K562 (cell line): Measurements from ENCODE around the gene CPLX3. TPM values are rescaled to one million over a fixed set of nuclear protein-coding genes. Genes with fewer than 3 reads are reported as not detected.

Experiments
- ATAC-seq: fragments of 200-7000 bp; cut with Tn5 transposase; 3 replicates; pipeline ENCODE4 v1.9.1; 2020; ENCODE audit warnings: moderate library complexity
- BruUV-seq: library from RNA; stranded (reverse); fragments of 400-500 nt; replicated peaks from 2 replicates; lab custom pipeline; 2021; lab: Mats Ljungman, UMichigan
- CTCF ChIA-PET: fragments of 300-600 bp; formaldehyde crosslinking; extraction: SDS; loops from one replicate; lab custom pipeline; 2021; ENCODE audit warnings: low intra/inter-chr PET ratio; lab: Yijun Ruan, JAX
- POLR2A ChIA-PET: fragments of 300-600, 350-650 bp; sonication (Branson Sonifier 250); formaldehyde crosslinking; extraction: SDS; loops from one replicate; lab custom pipeline; 2021; ENCODE audit warnings: antibody characterized with exemption, inconsistent platforms; lab: Yijun Ruan, JAX
- DNase-seq, 4 experiments: peaks; one replicate each; pipeline versions ENCODE4 v3.0.0 to v3.0.0-alpha.2; 2011 to 2018; ENCODE audit warnings: low spot score in 3 of 4, mixed read lengths in 3 of 4; ENCODE audit errors: extremely low read depth in 1 of 4
- FAIRE-seq: peaks from 2 replicates; lab custom pipeline; 2011; peaks lifted over from hg19 to GRCh38; lab: Jason Lieb, UNC
- H2AFZ ChIP-seq: 2 replicates; pipeline ENCODE4 v1.6.0; 2011; ENCODE audit warnings: low read depth, low read length, control low read depth, inconsistent platforms
- H3K27ac ChIP-seq: fragments of 200-600 bp; 3 replicates; pipeline ENCODE4 v1.8.0; 2011; ENCODE audit warnings: low read depth, mild to moderate bottlenecking, control low read depth, inconsistent platforms, low read length, moderate library complexity, mixed read lengths; ENCODE audit errors: extremely low read depth
- H3K27me3 ChIP-seq, 2 experiments: fragments of 300-600 bp in 1 of 2; 2 replicates in 1 of 2; 3 replicates in 1 of 2; pipeline versions ENCODE4 v1.6.0 to v1.8.0; 2011; ENCODE audit warnings: inconsistent platforms in 2 of 2, low read length in 2 of 2, mild to moderate bottlenecking in 1 of 2, mixed read lengths in 1 of 2, moderate library complexity in 1 of 2; ENCODE audit not compliant: control insufficient read depth in 2 of 2, insufficient read depth in 2 of 2
- H3K36me3 ChIP-seq: fragments of 300-600 bp; 3 replicates; pipeline ENCODE4 v1.8.0; 2011; ENCODE audit warnings: mild to moderate bottlenecking, low read length, inconsistent platforms; ENCODE audit not compliant: control insufficient read depth, insufficient read depth
- H3K4me1 ChIP-seq, 2 experiments: fragments of 200-600 bp in 1 of 2; replicated peaks in 1 of 2; 2 replicates in 1 of 2; 3 replicates in 1 of 2; pipeline versions ENCODE4 v1.5.1 to v1.8.0; 2011; ENCODE audit warnings: inconsistent platforms in 2 of 2, low read length in 2 of 2, mild to moderate bottlenecking in 1 of 2, mixed read lengths in 1 of 2, moderate library complexity in 1 of 2; ENCODE audit not compliant: control insufficient read depth in 2 of 2, insufficient read depth in 2 of 2
- H3K4me2 ChIP-seq: 2 replicates; pipeline ENCODE4 v1.6.1; 2011; ENCODE audit warnings: low read length, control low read depth, inconsistent platforms, mixed read lengths; ENCODE audit not compliant: insufficient read depth
- H3K4me3 ChIP-seq: fragments of 200-600 bp; sonication (generic), shearing (Covaris generic); 2 replicates; pipeline ENCODE4 v1.5.1; 2016; ENCODE audit warnings: control low read depth, inconsistent platforms
- H3K79me2 ChIP-seq: fragments of 200-600 bp; 3 replicates; pipeline ENCODE4 v1.8.0; 2011; ENCODE audit warnings: low read length, inconsistent platforms; ENCODE audit not compliant: control insufficient read depth, insufficient read depth
- H3K9ac ChIP-seq, 2 experiments: 2 replicates each; pipeline versions ENCODE4 v1.6.0 to v1.6.1; 2011; ENCODE audit warnings: low read depth in 2 of 2, low read length in 2 of 2, control low read depth in 1 of 2, inconsistent platforms in 1 of 2, mild to moderate bottlenecking in 1 of 2, mixed read lengths in 1 of 2; ENCODE audit not compliant: insufficient read depth in 1 of 2
- H3K9me1 ChIP-seq: one replicate; pipeline ENCODE4 v1.6.0; 2011; ENCODE audit warnings: inconsistent platforms, mild to moderate bottlenecking, low read length, moderate library complexity; ENCODE audit not compliant: control insufficient read depth, insufficient read depth
- H3K9me3 ChIP-seq: replicated peaks from 2 replicates; pipeline ENCODE4 v1.5.1; 2011; ENCODE audit warnings: low read depth, low read length, inconsistent platforms; ENCODE audit not compliant: control insufficient read depth, insufficient read depth
- H4K20me1 ChIP-seq: replicated peaks from 2 replicates; pipeline ENCODE4 v1.6.1; 2011; ENCODE audit warnings: low read length, inconsistent platforms, mixed read lengths; ENCODE audit not compliant: control insufficient read depth, insufficient read depth
- ARHGAP35 ChIP-seq: fragments of 450-650 bp; IDR thresholded peaks from 2 replicates; pipeline ENCODE4 v1.6.1; 2018; ENCODE audit not compliant: partially characterized antibody
- CTBP1 ChIP-seq: fragments of 450-650 bp; IDR thresholded peaks from 2 replicates; pipeline ENCODE4 v1.6.1; 2016; ENCODE audit warnings: borderline replicate concordance
- FOSL1 ChIP-seq: fragments of 200-800 bp; sonication (Bioruptor generic); conservative IDR thresholded peaks from 2 replicates; pipeline ENCODE4 v1.6.1; 2016; ENCODE audit warnings: missing genetic modification characterization, missing compliant biosample characterization
- JUND ChIP-seq, 2 experiments: IDR thresholded peaks; 2 replicates in 1 of 2; 3 replicates in 1 of 2; pipeline ENCODE4 v1.6.1; 2011; ENCODE audit warnings: borderline replicate concordance in 2 of 2, low read depth in 2 of 2, low read length in 2 of 2, improper control_type of control experiment in 1 of 2, missing biosample characterization in 1 of 2, missing genetic modification characterization in 1 of 2, missing genetic modification reagents in 1 of 2
- SREBF1 ChIP-seq: fragments of 150-350 bp; IDR thresholded peaks from 2 replicates; pipeline ENCODE4 v1.6.1; 2014; ENCODE audit warnings: antibody characterized with exemption, low read depth, low read length, borderline replicate concordance
- SRSF7 ChIP-seq: fragments of 200-400 bp; formaldehyde crosslinking; optimal IDR thresholded peaks from 2 replicates; pipeline ENCODE3; 2017; ENCODE audit warnings: mild to moderate bottlenecking, low read depth, low read length
- THAP7 ChIP-seq: fragments of 250-450 bp; sonication (Bioruptor Pico); IDR thresholded peaks from 2 replicates; pipeline ENCODE4 v1.5.0; 2021
- WGBS: fragments of 100-300 bp; shearing (Covaris generic); methylation state at CpG from one replicate; pipeline ENCODE4 v1.1.6; 2016; ENCODE audit warnings: low coverage, mixed read lengths; ENCODE audit not compliant: insufficient coverage; ENCODE audit errors: missing lambda C conversion rate; 5-methylcytosine and 5-hydroxymethylcytosine counted together
- in situ Hi-C: fragments of 300-500 bp; cut with MboI; formaldehyde crosslinking; loops from 4 replicates; pipeline ENCODE4 v1.15.0; 2018; ENCODE audit warnings: inconsistent platforms, mixed read lengths
- intact Hi-C: fragments of 100-400 bp; cut with micrococcal nuclease; formaldehyde crosslinking; loops from 2 replicates; pipeline ENCODE4 v1.14.2; 2022
- polyA plus RNA-seq, 8 experiments: library from polyadenylated mRNA; depleted of rRNA in 4 of 8; stranded (reverse) in 5 of 8; unstranded in 3 of 8; fragments of >200 nt; fragmentation: Nextera tagmentation in 2 of 8; fragmentation: Illumina TruSeq in 1 of 8; extraction: Ambion mirVana in 2 of 8; extraction: Trizol in 1 of 8; gene quantifications; 2 replicates each; pipeline versions ENCODE4 v1.2.1 to v1.2.3, GENCODE V29; 2011 to 2014; ENCODE audit warnings: inconsistent platforms in 1 of 8, missing spikeins in 1 of 8
- total RNA-seq, 7 experiments: library from RNA; depleted of rRNA in 6 of 7; stranded (reverse); fragments of >200 nt in 6 of 7; fragmentation: Illumina TruSeq in 2 of 7; extraction: Trizol in 2 of 7; gene quantifications; 2 replicates each; pipeline versions ENCODE4 v1.2.1 to v1.2.3, GENCODE V29; 2011 to 2021; ENCODE audit warnings: low replicate concordance in 1 of 7
- TF ChIP-seq, protein P1 (sequence below), 3 experiments: fragments of 200-800 bp in 1 of 3; sonication (Bioruptor generic) in 1 of 3; sonication (generic) in 1 of 3; formaldehyde crosslinking in 1 of 3; IDR thresholded peaks; 2 replicates each; pipeline versions ENCODE4 v1.6.1 to v1.8.0; 2016 to 2022; ENCODE audit warnings: mild to moderate bottlenecking in 2 of 3, missing compliant biosample characterization in 2 of 3, missing genetic modification characterization in 2 of 3, missing genetic modification reagents in 1 of 3
- TF ChIP-seq, protein P2 (sequence below): fragments of 450-650 bp; IDR thresholded peaks from 2 replicates; pipeline ENCODE4 v1.6.1; 2017; ENCODE audit warnings: mild to moderate bottlenecking, moderate library complexity
- TF ChIP-seq, protein P3 (sequence below): sonication (generic); formaldehyde crosslinking; IDR thresholded peaks from 2 replicates; pipeline ENCODE4 v1.8.0; 2023; ENCODE audit warnings: missing genetic modification reagents, mild to moderate bottlenecking, borderline replicate concordance

Gene CPLX3
- total and polyA plus RNA-seq, 9 of the 15 experiments (the other 6 are each of a cell fraction or from before 2014, with no cell fraction given) = not detected

DNA sequence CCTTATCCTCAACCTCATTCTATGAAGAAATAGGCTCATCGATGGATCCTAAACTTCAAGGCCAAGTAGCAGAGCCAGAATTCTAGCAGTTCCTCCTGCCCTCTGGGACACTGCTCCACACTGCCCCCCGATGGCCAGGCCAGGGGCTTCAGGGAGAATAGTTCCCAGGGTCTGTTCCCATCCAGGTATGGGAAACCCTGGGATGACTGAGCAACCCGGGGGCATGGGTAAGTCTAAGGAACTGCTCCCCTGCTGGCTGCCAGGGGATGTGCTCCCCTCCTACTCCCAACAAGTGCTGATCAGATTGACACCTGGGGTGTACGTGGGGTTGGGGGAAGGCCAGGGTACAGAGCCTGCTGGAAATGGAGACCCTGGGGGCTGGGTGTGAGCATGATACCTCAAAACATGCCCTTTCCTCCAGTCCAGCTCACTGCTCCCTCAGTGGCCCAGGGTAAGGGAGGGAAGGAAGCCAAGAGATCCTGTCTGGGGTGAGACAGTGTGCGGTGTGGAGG, 8.9 kb downstream of the CPLX3 start (continued):
- TF ChIP-seq, protein P1, sequence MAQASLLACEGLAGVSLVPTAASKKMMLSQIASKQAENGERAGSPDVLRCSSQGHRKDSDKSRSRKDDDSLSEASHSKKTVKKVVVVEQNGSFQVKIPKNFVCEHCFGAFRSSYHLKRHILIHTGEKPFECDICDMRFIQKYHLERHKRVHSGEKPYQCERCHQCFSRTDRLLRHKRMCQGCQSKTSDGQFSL (CRISPR knock-in tag; IDR thresholded peaks at IDR 0.05) = no peak
- TF ChIP-seq, protein P1 (tag; IDR thresholded peaks at IDR 0.05) = no peak

DNA sequence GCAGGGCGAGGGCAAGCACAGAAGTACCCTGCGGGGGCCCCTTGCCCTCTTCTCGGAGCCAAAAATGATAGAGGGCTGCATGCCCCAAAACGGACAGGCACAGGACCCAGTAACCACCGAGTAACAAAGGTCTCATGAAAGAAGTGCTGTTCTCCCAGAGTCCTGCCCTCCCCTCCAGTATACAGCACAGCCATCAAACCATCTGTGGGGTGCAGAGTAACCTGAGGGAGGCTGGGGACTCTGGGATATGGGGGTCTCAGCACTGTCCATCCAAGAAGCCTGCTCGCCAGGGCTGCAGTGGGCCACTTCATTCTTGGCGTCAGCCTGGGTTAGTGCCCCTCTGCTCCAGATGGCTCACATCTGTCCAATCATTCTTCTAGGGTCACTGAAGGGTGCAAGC, 10.4 kb downstream of the CPLX3 start:
- Histone ChIP-seq H3K27me3 (no peaks in the 10 kb centered on the region), H3K36me3 (peaks cover 49% of the 10 kb centered on the region; the same call in 1 of the 3 replicates), H3K4me2 (no peak overlapping the region), H3K4me1 (peaks cover 7 to 42% of the 10 kb centered on the region in 2 experiments; a peak in 4 of 5 replicates), H3K79me2 (peaks cover 3% of the 10 kb centered on the region; the same call in 2 of the 3 replicates), H3K9me3 (no peaks in the 10 kb centered on the region), H4K20me1 (peaks cover 8% of the 10 kb centered on the region; the same call in 1 of the 2 replicates), H3K27ac (no peak overlapping the region), H2AFZ (no peak overlapping the region), H3K4me3 (no peak overlapping the region), H3K9me1 (peaks cover 4% of the 10 kb centered on the region), H3K9ac (no peak overlapping the region)
- ATAC-seq = no peak
- 82% methylated on average over 6 of the region's 7 CpGs for WGBS
- no TSS peak for BruUV-seq
- no peak for DNase-seq
- in situ Hi-C loops = no loop called here
- FAIRE-seq = no peak
- POLR2A ChIA-PET = interaction anchor here (0.5 to 1.6 kb wide), 4 partner anchors 11 to 97 kb away, joined by 3 to 4 read pairs (median 3); partner anchors contain the start of genes CPLX3 and FAM219B
- intact Hi-C loops = loop anchor here (5.0 kb wide), 1 partner anchor 65 kb away; no protein-coding TSS in a partner anchor
- CTCF ChIA-PET = no interaction called here
- TF ChIP-seq THAP7 (CRISPR knock-in tag) (no peak), SRSF7 (no peak), JUND (IDR thresholded peaks at IDR 0.05; ENCODE audit: borderline replicate concordance, low read depth, low read length) (no peak), JUND (tag; IDR thresholded peaks at IDR 0.05; ENCODE audit: borderline replicate concordance, low read depth, low read length) (no peak), FOSL1 (tag) (no peak), CTBP1 (no peak), SREBF1 (no peak), ARHGAP35 (no peak)
- TF ChIP-seq, protein P2, sequence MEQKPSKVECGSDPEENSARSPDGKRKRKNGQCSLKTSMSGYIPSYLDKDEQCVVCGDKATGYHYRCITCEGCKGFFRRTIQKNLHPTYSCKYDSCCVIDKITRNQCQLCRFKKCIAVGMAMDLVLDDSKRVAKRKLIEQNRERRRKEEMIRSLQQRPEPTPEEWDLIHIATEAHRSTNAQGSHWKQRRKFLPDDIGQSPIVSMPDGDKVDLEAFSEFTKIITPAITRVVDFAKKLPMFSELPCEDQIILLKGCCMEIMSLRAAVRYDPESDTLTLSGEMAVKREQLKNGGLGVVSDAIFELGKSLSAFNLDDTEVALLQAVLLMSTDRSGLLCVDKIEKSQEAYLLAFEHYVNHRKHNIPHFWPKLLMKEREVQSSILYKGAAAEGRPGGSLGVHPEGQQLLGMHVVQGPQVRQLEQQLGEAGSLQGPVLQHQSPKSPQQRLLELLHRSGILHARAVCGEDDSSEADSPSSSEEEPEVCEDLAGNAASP = no peak
- TF ChIP-seq, protein P3, sequence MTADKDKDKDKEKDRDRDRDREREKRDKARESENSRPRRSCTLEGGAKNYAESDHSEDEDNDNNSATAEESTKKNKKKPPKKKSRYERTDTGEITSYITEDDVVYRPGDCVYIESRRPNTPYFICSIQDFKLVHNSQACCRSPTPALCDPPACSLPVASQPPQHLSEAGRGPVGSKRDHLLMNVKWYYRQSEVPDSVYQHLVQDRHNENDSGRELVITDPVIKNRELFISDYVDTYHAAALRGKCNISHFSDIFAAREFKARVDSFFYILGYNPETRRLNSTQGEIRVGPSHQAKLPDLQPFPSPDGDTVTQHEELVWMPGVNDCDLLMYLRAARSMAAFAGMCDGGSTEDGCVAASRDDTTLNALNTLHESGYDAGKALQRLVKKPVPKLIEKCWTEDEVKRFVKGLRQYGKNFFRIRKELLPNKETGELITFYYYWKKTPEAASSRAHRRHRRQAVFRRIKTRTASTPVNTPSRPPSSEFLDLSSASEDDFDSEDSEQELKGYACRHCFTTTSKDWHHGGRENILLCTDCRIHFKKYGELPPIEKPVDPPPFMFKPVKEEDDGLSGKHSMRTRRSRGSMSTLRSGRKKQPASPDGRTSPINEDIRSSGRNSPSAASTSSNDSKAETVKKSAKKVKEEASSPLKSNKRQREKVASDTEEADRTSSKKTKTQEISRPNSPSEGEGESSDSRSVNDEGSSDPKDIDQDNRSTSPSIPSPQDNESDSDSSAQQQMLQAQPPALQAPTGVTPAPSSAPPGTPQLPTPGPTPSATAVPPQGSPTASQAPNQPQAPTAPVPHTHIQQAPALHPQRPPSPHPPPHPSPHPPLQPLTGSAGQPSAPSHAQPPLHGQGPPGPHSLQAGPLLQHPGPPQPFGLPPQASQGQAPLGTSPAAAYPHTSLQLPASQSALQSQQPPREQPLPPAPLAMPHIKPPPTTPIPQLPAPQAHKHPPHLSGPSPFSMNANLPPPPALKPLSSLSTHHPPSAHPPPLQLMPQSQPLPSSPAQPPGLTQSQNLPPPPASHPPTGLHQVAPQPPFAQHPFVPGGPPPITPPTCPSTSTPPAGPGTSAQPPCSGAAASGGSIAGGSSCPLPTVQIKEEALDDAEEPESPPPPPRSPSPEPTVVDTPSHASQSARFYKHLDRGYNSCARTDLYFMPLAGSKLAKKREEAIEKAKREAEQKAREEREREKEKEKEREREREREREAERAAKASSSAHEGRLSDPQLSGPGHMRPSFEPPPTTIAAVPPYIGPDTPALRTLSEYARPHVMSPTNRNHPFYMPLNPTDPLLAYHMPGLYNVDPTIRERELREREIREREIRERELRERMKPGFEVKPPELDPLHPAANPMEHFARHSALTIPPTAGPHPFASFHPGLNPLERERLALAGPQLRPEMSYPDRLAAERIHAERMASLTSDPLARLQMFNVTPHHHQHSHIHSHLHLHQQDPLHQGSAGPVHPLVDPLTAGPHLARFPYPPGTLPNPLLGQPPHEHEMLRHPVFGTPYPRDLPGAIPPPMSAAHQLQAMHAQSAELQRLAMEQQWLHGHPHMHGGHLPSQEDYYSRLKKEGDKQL (CRISPR knock-in tag) = no peak
